HepG2 (cell line): ENCODE data around the gene RRAS. TPM values are rescaled to one million over a fixed set of nuclear protein-coding genes. Genes with fewer than 3 reads are reported as not detected.

Experiments
- ATAC-seq: fragments of 200-7000 bp; cut with Tn5 transposase; 3 replicates; pipeline ENCODE4 v1.9.1; 2020; ENCODE audit warnings: mild to moderate bottlenecking, moderate library complexity
- BruUV-seq: library from RNA; stranded (reverse); fragments of 400-500 nt; replicated peaks from 2 replicates; lab custom pipeline; 2021; lab: Mats Ljungman, UMichigan
- CTCF ChIA-PET: fragments of 300-600 bp; formaldehyde crosslinking; extraction: SDS; loops from one replicate; lab custom pipeline; 2021; ENCODE audit warnings: low total read pairs, inconsistent platforms, low intra/inter-chr PET ratio; lab: Yijun Ruan, JAX
- POLR2A ChIA-PET: fragments of 350-600 bp; sonication (Branson Sonifier 250); formaldehyde crosslinking; loops from one replicate; lab custom pipeline; 2020; ENCODE audit warnings: antibody characterized with exemption, inconsistent platforms; lab: Yijun Ruan, JAX
- DNase-seq: peaks from one replicate; pipeline ENCODE4 v3.0.0-alpha.2; 2015; ENCODE audit warnings: low spot score
- FAIRE-seq: peaks from 3 replicates; lab custom pipeline; 2011; peaks lifted over from hg19 to GRCh38; lab: Jason Lieb, UNC
- H2AFZ ChIP-seq: one replicate; pipeline ENCODE4 v1.6.1; 2011; ENCODE audit warnings: low read length, inconsistent platforms
- H3K27ac ChIP-seq: fragments of 300-600 bp; 3 replicates; pipeline ENCODE4 v1.8.0; 2011; ENCODE audit warnings: mixed run types, mild to moderate bottlenecking, mixed read lengths, low read length, inconsistent platforms; ENCODE audit not compliant: insufficient read depth; ENCODE audit errors: extremely low read length
- H3K27me3 ChIP-seq, 2 experiments: fragments of 200-600 bp in 1 of 2; 2 replicates in 1 of 2; 3 replicates in 1 of 2; pipeline versions ENCODE4 v1.6.0 to v1.8.0; 2011; ENCODE audit warnings: low read length in 2 of 2, mild to moderate bottlenecking in 2 of 2, moderate library complexity in 2 of 2, inconsistent platforms in 1 of 2; ENCODE audit not compliant: insufficient read depth in 2 of 2, control insufficient read depth in 1 of 2
- H3K36me3 ChIP-seq, 2 experiments: fragments of 200-600 bp in 1 of 2; replicated peaks in 1 of 2; 2 replicates in 1 of 2; 3 replicates in 1 of 2; pipeline versions ENCODE4 v1.5.1 to v1.8.0; 2011; ENCODE audit warnings: low read length in 2 of 2, inconsistent platforms in 1 of 2; ENCODE audit not compliant: insufficient read depth in 2 of 2, control insufficient read depth in 1 of 2
- H3K4me1 ChIP-seq: 2 replicates; pipeline ENCODE4 v1.5.1; 2012; ENCODE audit warnings: low read length, inconsistent platforms; ENCODE audit not compliant: insufficient read depth
- H3K4me2 ChIP-seq: 2 replicates; pipeline ENCODE4 v1.6.0; 2011; ENCODE audit warnings: low read depth, low read length, inconsistent platforms
- H3K4me3 ChIP-seq, 3 experiments: fragments of 200-600 bp in 1 of 3; sonication (generic), shearing (Covaris generic) in 1 of 3; replicated peaks in 1 of 3; 2 replicates each; pipeline ENCODE4 v1.5.1; 2011 to 2016; ENCODE audit warnings: low read length in 3 of 3, inconsistent platforms in 2 of 3, low read depth in 2 of 3, mild to moderate bottlenecking in 2 of 3, control low read depth in 1 of 3, mixed read lengths in 1 of 3; ENCODE audit not compliant: insufficient read depth in 1 of 3
- H3K79me2 ChIP-seq: one replicate; pipeline ENCODE4 v1.6.1; 2011; ENCODE audit warnings: low read length, inconsistent platforms; ENCODE audit not compliant: insufficient read depth
- H3K9ac ChIP-seq: 2 replicates; pipeline ENCODE4 v1.6.0; 2011; ENCODE audit warnings: mild to moderate bottlenecking, low read depth, low read length, inconsistent platforms; ENCODE audit not compliant: insufficient read depth
- H3K9me3 ChIP-seq: 2 replicates; pipeline ENCODE4 v1.5.1; 2012; ENCODE audit warnings: mild to moderate bottlenecking, low read length
- H4K20me1 ChIP-seq: 2 replicates; pipeline ENCODE4 v1.6.0; 2011; ENCODE audit warnings: inconsistent platforms, mild to moderate bottlenecking, low read length, moderate library complexity; ENCODE audit not compliant: insufficient read depth
- AGO2 ChIP-seq: fragments of 200-400 bp; formaldehyde crosslinking; optimal IDR thresholded peaks from 2 replicates; pipeline ENCODE3; 2017; ENCODE audit warnings: mild to moderate bottlenecking, low read depth, low read length, moderate library complexity
- HMGA1 ChIP-seq: sonication (generic); formaldehyde crosslinking; conservative IDR thresholded peaks from 2 replicates; pipeline ENCODE4 v1.4.0; 2020; ENCODE audit warnings: missing genetic modification reagents
- POLR2A ChIP-seq, 2 experiments: IDR thresholded peaks; 2 replicates each; pipeline ENCODE4 v1.6.1; 2011; ENCODE audit warnings: low read depth in 2 of 2, low read length in 2 of 2, mild to moderate bottlenecking in 1 of 2, moderate library complexity in 1 of 2; ENCODE audit not compliant: insufficient read depth in 1 of 2
- RBFOX2 ChIP-seq: fragments of 200-400 bp; formaldehyde crosslinking; IDR thresholded peaks from 2 replicates; pipeline ENCODE4 v1.6.1; 2017; ENCODE audit warnings: low read depth, mild to moderate bottlenecking, low read length
- YY1 ChIP-seq: IDR thresholded peaks from 2 replicates; pipeline ENCODE4 v1.6.1; 2011; ENCODE audit warnings: low read length, low read depth, moderate library complexity, mild to moderate bottlenecking; ENCODE audit not compliant: insufficient read depth, insufficient replicate concordance
- ZC3H13 ChIP-seq: sonication (generic); formaldehyde crosslinking; IDR thresholded peaks from 2 replicates; pipeline ENCODE4 v1.8.1; 2023; ENCODE audit warnings: mild to moderate bottlenecking, missing genetic modification reagents, moderate library complexity
- ZNF605 ChIP-seq: sonication (generic); formaldehyde crosslinking; IDR thresholded peaks from 2 replicates; pipeline ENCODE4 v1.8.0; 2022; ENCODE audit warnings: mild to moderate bottlenecking, missing genetic modification reagents
- WGBS: methylation state at CpG from one replicate; pipeline ENCODE4 v1.1.6; 2017; ENCODE audit warnings: low lambda C conversion rate; 5-methylcytosine and 5-hydroxymethylcytosine counted together
- in situ Hi-C: cut with HindIII; loops from 2 replicates; pipeline ENCODE4 v1.10.0; 2017; ENCODE audit warnings: low pct_unique_long_range_greater_than_20kb; ENCODE audit not compliant: extremely low pct_ligation_motif_present
- intact Hi-C: fragments of 100-400 bp; cut with micrococcal nuclease; formaldehyde crosslinking; loops from one replicate; pipeline ENCODE4 v1.10.0; 2022; ENCODE audit not compliant: unreplicated experiment
- polyA plus RNA-seq, 8 experiments: library from polyadenylated mRNA; depleted of rRNA in 3 of 8; stranded (reverse) in 7 of 8; unstranded in 1 of 8; fragments of >200 nt; fragmentation: Illumina TruSeq in 4 of 8; extraction: Trizol in 4 of 8; gene quantifications; 2 replicates each; pipeline versions ENCODE4 v1.2.1 to v1.2.3, GENCODE V29; 2011 to 2016; ENCODE audit warnings: low read depth in 4 of 8, missing spikeins in 1 of 8, mixed read lengths in 1 of 8; ENCODE audit not compliant: insufficient read depth in 1 of 8
- total RNA-seq, 5 experiments: library from RNA; depleted of rRNA; stranded (reverse); fragments of >200 nt; fragmentation: Illumina TruSeq; extraction: Trizol; gene quantifications; 2 replicates each; pipeline ENCODE4 v1.2.3, GENCODE V29; 2016; ENCODE audit warnings: low read depth in 1 of 5
- TF ChIP-seq, protein P1 (sequence below): sonication (generic); formaldehyde crosslinking; IDR thresholded peaks from 2 replicates; pipeline ENCODE4 v1.4.0; 2020; ENCODE audit warnings: missing genetic modification reagents

The RRAS gene
- total and polyA plus RNA-seq, 2 of the 13 experiments (the other 11 are each of a cell fraction or from before 2014, with no cell fraction given), result 1.5 to 12.0 TPM

DNA sequence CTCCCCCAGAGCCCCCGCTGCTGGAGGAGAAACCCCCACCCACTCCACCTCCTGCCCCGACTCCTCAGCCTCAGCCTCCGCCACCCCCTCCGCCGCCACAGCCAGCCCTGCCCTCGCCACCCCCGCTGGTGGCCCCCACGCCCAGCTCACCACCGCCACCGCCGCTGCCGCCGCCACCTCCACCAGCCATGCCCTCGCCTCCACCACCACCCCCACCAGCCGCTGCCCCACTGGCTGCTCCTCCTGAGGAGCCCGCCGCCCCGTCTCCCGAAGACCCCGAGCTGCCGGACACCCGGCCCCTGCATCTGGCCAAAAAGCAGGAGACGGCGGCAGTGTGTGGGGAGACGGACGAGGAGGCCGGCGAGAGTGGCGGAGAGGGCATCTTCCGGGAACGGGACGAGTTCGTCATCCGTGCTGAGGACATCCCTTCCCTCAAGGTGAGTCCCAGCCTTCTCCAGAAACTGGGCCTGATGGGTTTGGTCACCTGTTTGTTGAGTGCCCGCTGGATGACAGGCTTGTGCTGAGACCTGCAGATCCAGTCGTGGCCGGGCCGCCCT is 38.4 kb downstream of the RRAS start:
- CTCF ChIA-PET, result no interaction called here
- no peak overlapping the region for H3K9ac ChIP-seq
- TF ChIP-seq POLR2A (IDR thresholded peaks at IDR 0.05; ENCODE audit: insufficient read depth in 1 of 2, low read depth in 2 of 2, low read length in 2 of 2) (0 out of 4 replicates have a peak, but pooled peaks of 1 of the 2 experiments have one; percentile 12), RBFOX2 (peak; percentile 31; the same call in 1 of the 2 replicates), AGO2 (peak; percentile 88), YY1 (no peak), ZC3H13 (CRISPR knock-in tag) (peak; percentile 42; the same call in 1 of the 2 replicates), ZNF605 (CRISPR knock-in tag) (no peak), HMGA1 (CRISPR knock-in tag) (no peak)
- TF ChIP-seq, protein P1, sequence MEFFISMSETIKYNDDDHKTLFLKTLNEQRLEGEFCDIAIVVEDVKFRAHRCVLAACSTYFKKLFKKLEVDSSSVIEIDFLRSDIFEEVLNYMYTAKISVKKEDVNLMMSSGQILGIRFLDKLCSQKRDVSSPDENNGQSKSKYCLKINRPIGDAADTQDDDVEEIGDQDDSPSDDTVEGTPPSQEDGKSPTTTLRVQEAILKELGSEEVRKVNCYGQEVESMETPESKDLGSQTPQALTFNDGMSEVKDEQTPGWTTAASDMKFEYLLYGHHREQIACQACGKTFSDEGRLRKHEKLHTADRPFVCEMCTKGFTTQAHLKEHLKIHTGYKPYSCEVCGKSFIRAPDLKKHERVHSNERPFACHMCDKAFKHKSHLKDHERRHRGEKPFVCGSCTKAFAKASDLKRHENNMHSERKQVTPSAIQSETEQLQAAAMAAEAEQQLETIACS (CRISPR knock-in tag), result no peak
- ATAC-seq (no peak), FAIRE-seq (no peak), DNase-seq (no peak)
- POLR2A ChIA-PET, result no interaction called here
- BruUV-seq, result no TSS peak
- H3K4me1 ChIP-seq, result 0 out of 2 replicates have a peak, but pooled peaks cover 4% of the 10 kb centered on the region
- no peaks in the 10 kb centered on the region for H3K27me3 ChIP-seq
- WGBS, result 98% methylated on average over 34 of the region's 38 CpGs
- H3K79me2 ChIP-seq, result peaks cover 2% of the 10 kb centered on the region
- peaks cover 11 to 53% of the 10 kb centered on the region in 2 experiments; a peak in 4 of 5 replicates for H3K36me3 ChIP-seq
- no peak overlapping the region for H3K4me3 ChIP-seq
- in situ Hi-C loops (no loop called here), intact Hi-C loops (no loop called here)
- no peaks in the 10 kb centered on the region for H4K20me1 ChIP-seq
- no peak overlapping the region for H3K4me2 ChIP-seq
- H3K27ac ChIP-seq, result no peak overlapping the region
- H2AFZ ChIP-seq, result no peak overlapping the region
- no peaks in the 10 kb centered on the region for H3K9me3 ChIP-seq
